Osteoblast (primary cell): Measurements from ENCODE around the gene GLT1D1. TPM values are rescaled to one million over a fixed set of nuclear protein-coding genes. Genes with fewer than 3 reads are reported as not detected.

Experiments
- DNase-seq: peaks from one replicate; pipeline ENCODE4 v3.0.0; 2011; ENCODE audit warnings: low spot score, mixed read lengths; ENCODE audit not compliant: insufficient read length; ENCODE audit errors: missing footprints
- H2AFZ ChIP-seq: 2 replicates; pipeline ENCODE4 v1.6.0; 2011; ENCODE audit warnings: mild to moderate bottlenecking, low read length
- H3K27ac ChIP-seq: 2 replicates; pipeline ENCODE4 v1.5.1; 2011; ENCODE audit warnings: mild to moderate bottlenecking, low read depth, low read length, moderate library complexity
- H3K27me3 ChIP-seq: 2 replicates; pipeline ENCODE4 v1.6.0; 2012; ENCODE audit warnings: mild to moderate bottlenecking, control low read depth, inconsistent platforms, low read length, moderate library complexity; ENCODE audit not compliant: insufficient read depth
- H3K36me3 ChIP-seq: 2 replicates; pipeline ENCODE4 v1.5.1; 2011; ENCODE audit warnings: mild to moderate bottlenecking, low read length, control low read depth, moderate library complexity; ENCODE audit not compliant: insufficient read depth
- H3K4me1 ChIP-seq: 2 replicates; pipeline ENCODE4 v1.5.1; 2011; ENCODE audit warnings: mild to moderate bottlenecking, low read length, control low read depth, moderate library complexity; ENCODE audit not compliant: insufficient read depth
- H3K4me2 ChIP-seq: 2 replicates; pipeline ENCODE4 v1.6.0; 2011; ENCODE audit warnings: mild to moderate bottlenecking, low read length; ENCODE audit not compliant: insufficient read depth
- H3K4me3 ChIP-seq: fragments of 200-600 bp; sonication (generic); 3 replicates; pipeline ENCODE4 v1.5.1; 2012; ENCODE audit warnings: mild to moderate bottlenecking, low read length, inconsistent platforms; ENCODE audit not compliant: insufficient read depth
- H3K79me2 ChIP-seq: 2 replicates; pipeline ENCODE4 v1.6.0; 2012; ENCODE audit warnings: mild to moderate bottlenecking, low read length, control low read depth, inconsistent platforms; ENCODE audit not compliant: insufficient read depth
- H3K9me3 ChIP-seq: 2 replicates; pipeline ENCODE4 v1.5.1; 2011; ENCODE audit warnings: low read depth, low read length, control low read depth
- H4K20me1 ChIP-seq: 2 replicates; pipeline ENCODE4 v1.6.0; 2012; ENCODE audit warnings: mild to moderate bottlenecking, low read length, control low read depth; ENCODE audit not compliant: insufficient read depth
- CTCF ChIP-seq: IDR thresholded peaks from 2 replicates; pipeline ENCODE4 v1.5.1; 2011; ENCODE audit warnings: mild to moderate bottlenecking, low read depth, low read length, moderate library complexity; ENCODE audit errors: extremely low read depth
- total RNA-seq: library from RNA; depleted of rRNA; stranded (reverse); fragments of >200 nt; gene quantifications from 2 replicates; pipeline ENCODE4 v1.2.3, GENCODE V29; 2012

GLT1D1 gene
- total RNA-seq, 1 donor, result not detected

- Histone ChIP-seq H3K36me3 (no peaks in the 10 kb centered on the region), H3K4me3 (no peak overlapping the region), H3K27me3 (no peaks in the 10 kb centered on the region), H3K4me2 (no peak overlapping the region), H4K20me1 (no peaks in the 10 kb centered on the region), H2AFZ (no peak overlapping the region), H3K4me1 (no peaks in the 10 kb centered on the region), H3K79me2 (no peaks in the 10 kb centered on the region), H3K27ac (no peak overlapping the region), H3K9me3 (peaks cover 2% of the 10 kb centered on the region)
- no peak for DNase-seq
- TF ChIP-seq CTCF, result no peak
Measured at GRCh38 chr12:128933039-128933438, 79.8 kb downstream of the GLT1D1 start.

GRCh38 chr12:128933926-128934325 lies 80.6 kb downstream of the GLT1D1 start:
- no peak overlapping the region for H3K4me3 ChIP-seq
- no peak overlapping the region for H3K27ac ChIP-seq
- no peaks in the 10 kb centered on the region for H3K4me1 ChIP-seq
- TF ChIP-seq CTCF, result no peak
- no peaks in the 10 kb centered on the region for H3K36me3 ChIP-seq
- peaks cover 2% of the 10 kb centered on the region for H3K9me3 ChIP-seq
- no peaks in the 10 kb centered on the region for H3K27me3 ChIP-seq
- H4K20me1 ChIP-seq, result no peaks in the 10 kb centered on the region
- no peak overlapping the region for H3K4me2 ChIP-seq
- DNase-seq, result no peak
- H3K79me2 ChIP-seq, result no peaks in the 10 kb centered on the region
- H2AFZ ChIP-seq, result no peak overlapping the region

- Histone ChIP-seq H3K4me2 (no peak overlapping the region), H3K9me3 (no peaks in the 10 kb centered on the region), H3K27ac (no peak overlapping the region), H3K36me3 (no peaks in the 10 kb centered on the region), H4K20me1 (no peaks in the 10 kb centered on the region), H2AFZ (no peak overlapping the region), H3K4me3 (no peak overlapping the region), H3K27me3 (no peaks in the 10 kb centered on the region), H3K4me1 (no peaks in the 10 kb centered on the region), H3K79me2 (no peaks in the 10 kb centered on the region)
- DNase-seq, result no peak
- no peak for TF ChIP-seq CTCF
Measured at GRCh38 chr12:128938886-128939285, 85.6 kb downstream of the GLT1D1 start.

GRCh38 chr12:128940090-128940888 lies 87.0 kb downstream of the GLT1D1 start:
- Histone ChIP-seq H3K9me3 (no peaks in the 10 kb centered on the region), H3K27ac (no peak overlapping the region), H4K20me1 (no peaks in the 10 kb centered on the region), H3K27me3 (no peaks in the 10 kb centered on the region), H3K79me2 (no peaks in the 10 kb centered on the region), H3K4me3 (no peak overlapping the region), H3K4me1 (no peaks in the 10 kb centered on the region), H2AFZ (no peak overlapping the region), H3K36me3 (no peaks in the 10 kb centered on the region), H3K4me2 (no peak overlapping the region)
- TF ChIP-seq CTCF, result no peak
- no peak for DNase-seq
